Measurements from ENCODE around the gene C6orf89. TPM values are rescaled to one million over a fixed set of nuclear protein-coding genes. Genes with fewer than 3 reads are reported as not detected.

The C6orf89 gene
- total RNA-seq (2022; extraction: Qiagen RNA extraction; ENCODE audit: low read depth), result 14.6 to 17.1 TPM (median 16.7 TPM) in 5 replicates

GRCh38 chr6:36885461-36886401, at the start of gene C6orf89:
Gene C6orf89, plus strand, starts transcription at chr6:36885952. Its CDS starts 13,493 bp downstream, at chr6:36899445.

GRCh38 chr6:36838896-36839748, 46.6 kb upstream of the C6orf89 start, which contains the start of gene CPNE5:
Gene CPNE5, minus strand, starts transcription at chr6:36839444. Its CDS starts 67 bp downstream, at chr6:36839377.

GRCh38 chr6:36874443-36875249, 11.1 kb upstream of the C6orf89 start, which contains the start of gene PPIL1:
Gene PPIL1, minus strand, starts transcription at chr6:36874803. Its CDS starts 31 bp downstream, at chr6:36874772.

GRCh38 chr6:36954262-36954931, 68.6 kb downstream of the C6orf89 start, which contains the start of gene PI16:
Gene PI16, plus strand, starts transcription at chr6:36954738. Its CDS starts 23 bp downstream, at chr6:36954761.

Other genes with a start within 250 kb of the C6orf89 start
- 178 to 255 TPM (median 220 TPM) in 5 replicates for gene CDKN1A, start 207.2 kb upstream of the C6orf89 start, total RNA-seq (2022; extraction: Qiagen RNA extraction; ENCODE audit: low read depth)
- 0.02 to 0.06 TPM (median 0.04 TPM) in 4 of 5 replicates, not detected in the other for gene RAB44, start 188.1 kb upstream of the C6orf89 start, total RNA-seq (2022; extraction: Qiagen RNA extraction; ENCODE audit: low read depth)
- gene CPNE5, start 46.5 kb upstream of the C6orf89 start, total RNA-seq (2022; extraction: Qiagen RNA extraction; ENCODE audit: low read depth), result 0.05 to 0.15 TPM (median 0.08 TPM) in 4 of 5 replicates, not detected in the other
- gene PPIL1, start 11.1 kb upstream of the C6orf89 start, total RNA-seq (2022; extraction: Qiagen RNA extraction; ENCODE audit: low read depth), result 38.9 to 51.4 TPM (median 42.2 TPM) in 5 replicates
- gene PI16, start 68.8 kb downstream of the C6orf89 start, total RNA-seq (2022; extraction: Qiagen RNA extraction; ENCODE audit: low read depth), result not detected in 5 replicates
- 109 to 141 TPM (median 131 TPM) in 5 replicates for gene MTCH1, start 100.2 kb downstream of the C6orf89 start, total RNA-seq (2022; extraction: Qiagen RNA extraction; ENCODE audit: low read depth)
- gene FGD2, start 119.7 kb downstream of the C6orf89 start, total RNA-seq (2022; extraction: Qiagen RNA extraction; ENCODE audit: low read depth), result not detected in 5 replicates

All from A549 treated with RU486 at 1 μM for 4 hours (cell line).